AG04450 (cell line): ENCODE results near the gene FAM171A1. TPM values are rescaled to one million over a fixed set of nuclear protein-coding genes. Genes with fewer than 3 reads are reported as not detected.
"Not testable (repeated sequence)": the region's sequence is repeated elsewhere in the genome, so short reads cannot be mapped to it uniquely, and the experiment has no call there.

Source experiments
- CTCF ChIA-PET: fragments of 300-600, 350-600 bp; formaldehyde crosslinking; extraction: SDS; loops from one replicate; lab custom pipeline; 2022; ENCODE audit warnings: antibody characterized with exemption, inconsistent platforms; lab: Charles Lee
- POLR2A ChIA-PET: fragments of 350-600 bp; formaldehyde crosslinking; extraction: SDS; loops from one replicate; lab custom pipeline; 2021; ENCODE audit warnings: antibody characterized with exemption, inconsistent platforms; lab: Yijun Ruan, JAX
- DNase-seq: peaks from one replicate; pipeline ENCODE4 v3.0.0-alpha.2; 2011; ENCODE audit warnings: low read depth, low spot score
- H3K27ac ChIP-seq: one replicate; pipeline ENCODE4 v1.5.1; 2012; ENCODE audit warnings: low read depth, low read length, control low read depth
- H3K27me3 ChIP-seq: one replicate; pipeline ENCODE4 v1.6.0; 2012; ENCODE audit warnings: low read length; ENCODE audit not compliant: control insufficient read depth, insufficient read depth
- H3K4me3 ChIP-seq: 2 replicates; pipeline ENCODE4 v1.5.1; 2011; ENCODE audit warnings: mild to moderate bottlenecking, low read depth, low read length, control low read depth
- H3K9me3 ChIP-seq: 2 replicates; pipeline ENCODE4 v1.5.1; 2012; ENCODE audit warnings: low read length; ENCODE audit not compliant: control insufficient read depth, insufficient read depth
- CTCF ChIP-seq: IDR thresholded peaks from 2 replicates; pipeline ENCODE4 v1.5.1; 2011; ENCODE audit warnings: low read depth, low read length, control low read depth, inconsistent platforms
- polyA plus RNA-seq: library from polyadenylated mRNA; depleted of rRNA; stranded (reverse); fragments of >200 nt; gene quantifications from 2 replicates; pipeline ENCODE4 v1.2.3, GENCODE V29; 2011

FAM171A1 gene
- polyA plus RNA-seq, 1 experiment = 22.4 TPM

GRCh38 chr10:15210521-15210920 is 160.6 kb downstream of the FAM171A1 start:
- Histone ChIP-seq H3K27me3 (no peaks in the 10 kb centered on the region), H3K4me3 (no peak overlapping the region), H3K9me3 (peaks cover 20% of the 10 kb centered on the region), H3K27ac (no peak overlapping the region)
- POLR2A ChIA-PET = interaction anchor here (1.4 kb wide), 1 partner anchor 13 kb away, joined by 3 read pairs; no protein-coding TSS in a partner anchor
- TF ChIP-seq CTCF = no peak
- no peak for DNase-seq
- CTCF ChIA-PET = interaction anchor here (0.6 to 1.5 kb wide), 6 partner anchors 9 to 160 kb away, joined by 3 to 8 read pairs (median 3); partner anchors contain the start of gene FAM171A1

GRCh38 chr10:15209827-15210509 is 161.1 kb downstream of the FAM171A1 start:
- ChIA-PET CTCF (interaction anchor here (0.8 to 1.5 kb wide), 5 partner anchors 12 to 160 kb away, joined by 3 to 5 read pairs (median 4); partner anchors contain the start of gene FAM171A1), POLR2A (no interaction called here)
- Histone ChIP-seq H3K9me3 (peaks cover 20% of the 10 kb centered on the region), H3K27me3 (no peaks in the 10 kb centered on the region), H3K4me3 (no peak overlapping the region), H3K27ac (no peak overlapping the region)
- no peak for DNase-seq
- peak; percentile 85 for TF ChIP-seq CTCF

GRCh38 chr10:15208221-15208620 is 162.9 kb downstream of the FAM171A1 start:
- H3K27me3 ChIP-seq = no peaks in the 10 kb centered on the region
- ChIA-PET POLR2A (interaction anchor here (0.5 kb wide), 1 partner anchor 34 kb away, joined by 3 read pairs; no protein-coding TSS in a partner anchor), CTCF (no interaction called here)
- no peak overlapping the region for H3K4me3 ChIP-seq
- H3K9me3 ChIP-seq = peaks cover 11% of the 10 kb centered on the region
- DNase-seq = no peak
- H3K27ac ChIP-seq = no peak overlapping the region
- no peak for TF ChIP-seq CTCF

- DNase-seq, H3K27ac ChIP-seq, H3K27me3 ChIP-seq, H3K4me3 ChIP-seq, H3K9me3 ChIP-seq, POLR2A ChIA-PET: not testable (repeated sequence)
- CTCF ChIA-PET = interaction anchor here (0.6 kb wide), 1 partner anchor 596 kb away, joined by 6 read pairs; no protein-coding TSS in a partner anchor
These were observed 163.7 kb downstream of the FAM171A1 start for GRCh38 chr10:15207410-15207809.

DNA sequence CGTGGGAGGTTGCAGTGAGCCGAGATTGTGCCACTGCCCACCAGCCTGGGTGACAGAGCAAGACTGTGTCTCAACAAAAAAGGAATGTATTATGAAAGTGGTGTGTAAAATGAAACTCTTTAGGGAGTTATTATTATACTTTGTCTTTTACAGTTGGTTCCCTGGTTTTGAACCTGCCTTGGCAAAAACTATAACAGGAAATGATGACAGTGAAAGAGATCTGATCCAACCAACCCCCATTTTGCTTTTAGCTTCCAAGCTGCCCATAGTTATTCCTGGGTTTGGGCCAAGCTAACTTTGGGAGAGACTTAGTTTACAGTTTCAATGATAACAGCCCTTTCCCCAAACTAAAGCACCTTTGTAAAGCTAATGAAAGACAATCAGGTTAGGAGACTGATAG is 168.4 kb downstream of the FAM171A1 start:
- Histone ChIP-seq H3K9me3 (no peaks in the 10 kb centered on the region), H3K27ac (peak overlapping the region; percentile 91), H3K4me3 (no peak overlapping the region), H3K27me3 (no peaks in the 10 kb centered on the region)
- DNase-seq = no peak
- CTCF ChIA-PET = interaction anchor here (1.8 kb wide), 1 partner anchor 9 kb away, joined by 8 read pairs; no protein-coding TSS in a partner anchor
- POLR2A ChIA-PET = interaction anchor here (1.1 kb wide), 1 partner anchor 34 kb away, joined by 4 read pairs; the partner anchor contains the start of gene NMT2
- TF ChIP-seq CTCF = no peak

- POLR2A ChIA-PET = interaction anchor here (1.1 kb wide), 1 partner anchor 34 kb away, joined by 4 read pairs; the partner anchor contains the start of gene NMT2
- H3K27me3 ChIP-seq, DNase-seq, H3K9me3 ChIP-seq: not testable (repeated sequence)
- CTCF ChIA-PET = interaction anchor here (1.0 to 1.8 kb wide), 4 partner anchors 9 to 169 kb away, joined by 3 to 8 read pairs (median 4); partner anchors contain the start of genes FAM171A1 and NMT2
- Histone ChIP-seq H3K4me3 (peak overlapping the region; percentile 0; the same call in 1 of the 2 replicates), H3K27ac (peak overlapping the region; percentile 91)
These were observed 168.8 kb downstream of the FAM171A1 start for GRCh38 chr10:15202301-15202621.
